Peyer's patch (tissue), 4 donors: ENCODE measurements around the gene TLE6.

Experiments
- CTCF ChIP-seq, 6 experiments: fragments of 450-650 bp in 4 of 6; fragments of 200-600 bp in 2 of 6; sonication (generic) in 1 of 6; IDR thresholded peaks; one replicate each; pipeline ENCODE4 v1.5.1; 2017 to 2019; ENCODE audit warnings: antibody characterized with exemption in 6 of 6, mild to moderate bottlenecking in 3 of 6, moderate library complexity in 1 of 6
- POLR2A ChIP-seq, 2 donors: fragments of 450-650 bp; IDR thresholded peaks; one replicate each; pipeline ENCODE4 v1.5.1; 2017; ENCODE audit warnings: antibody characterized with exemption in 2 of 2, mild to moderate bottlenecking in 2 of 2, moderate library complexity in 2 of 2

GRCh38 chr19:2984215-2984528, 6.8 kb downstream of the TLE6 start:
- TF ChIP-seq CTCF (IDR thresholded peaks at IDR 0.05) (no peak), POLR2A (IDR thresholded peaks at IDR 0.05) (no peak)
